Activated T-cell treated with anti-CD3 and anti-CD28 coated beads, Interleukin-2, amount 50 U/mL, for 72 hours (primary cell): ENCODE results near the gene LIG1. TPM values are rescaled to one million over a fixed set of nuclear protein-coding genes. Genes with fewer than 3 reads are reported as not detected.

Experiments
- ATAC-seq, 2 donors: fragments of 150-1000 bp; cut with Tn5 transposase; replicated peaks in 1 of 2; 2 replicates each; pipeline ENCODE4 v1.10.0; 2021; ENCODE audit warnings: moderate library complexity in 2 of 2, mild to moderate bottlenecking in 1 of 2
- DNase-seq, 2 donors: peaks; one replicate each; pipeline ENCODE4 v3.0.0; 2021 to 2022; ENCODE audit warnings: mixed read lengths in 1 of 2
- H3K27ac Mint-ChIP-seq: one replicate; pipeline ENCODE4 v1.8.0; 2022; ENCODE audit warnings: mild to moderate bottlenecking, moderate library complexity, mixed read lengths
- H3K27me3 Mint-ChIP-seq: one replicate; pipeline ENCODE4 v1.8.0; 2022; ENCODE audit warnings: low read depth, mixed read lengths
- H3K36me3 Mint-ChIP-seq, 2 donors: one replicate each; pipeline ENCODE4 v1.8.0; 2022; ENCODE audit warnings: mixed read lengths in 2 of 2, mild to moderate bottlenecking in 1 of 2; ENCODE audit not compliant: insufficient read depth in 2 of 2
- H3K4me1 Mint-ChIP-seq: one replicate; pipeline ENCODE4 v1.8.0; 2022; ENCODE audit warnings: low read depth, mixed read lengths
- H3K4me3 Mint-ChIP-seq, 2 donors: one replicate each; pipeline ENCODE4 v1.8.0; 2022; ENCODE audit warnings: mild to moderate bottlenecking in 2 of 2, mixed read lengths in 2 of 2, moderate library complexity in 2 of 2
- H3K9me3 Mint-ChIP-seq, 2 donors: one replicate each; pipeline ENCODE4 v1.8.0; 2022; ENCODE audit warnings: mixed read lengths in 2 of 2
- total RNA-seq, 2 donors: library from RNA; stranded (reverse); gene quantifications; one replicate each; pipeline ENCODE4 v1.2.3, GENCODE V29; 2022

Gene LIG1
- total RNA-seq, 2 donors from 2014 or later: 156 to 212 TPM

DNA sequence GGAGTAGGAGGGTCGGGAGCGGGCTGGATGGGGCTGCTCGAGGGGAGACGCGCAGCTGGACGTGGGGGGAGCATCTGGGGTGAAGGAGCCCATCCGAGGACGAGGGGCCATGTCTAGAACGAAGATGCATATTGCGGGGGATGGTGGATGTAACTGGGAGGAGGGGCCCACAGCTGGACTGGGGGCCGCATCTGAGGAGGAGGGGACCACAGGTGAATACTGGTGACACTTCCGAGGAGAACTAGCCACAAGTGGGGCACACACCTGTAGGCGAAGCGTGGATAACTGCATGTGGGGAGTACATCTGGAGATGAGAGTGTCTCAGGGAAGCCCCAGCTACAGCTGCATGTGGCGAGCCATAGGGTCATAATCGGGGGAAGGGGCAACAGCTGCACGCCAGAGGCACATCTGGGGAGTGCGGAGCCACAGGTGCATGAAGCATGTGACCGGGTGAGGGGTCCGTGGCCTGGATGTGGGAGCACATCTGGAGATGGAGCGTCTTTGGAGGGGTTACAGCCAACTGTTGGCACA, 738 bp upstream of the LIG1 start:
- Mint-ChIP-seq H3K27me3 (no peaks in the 10 kb centered on the region), H3K4me3 (peak overlapping the region; percentile 86 to 97), H3K36me3 (peaks cover 5 to 15% of the 10 kb centered on the region in 2 donors), H3K9me3 (no peaks in the 10 kb centered on the region), H3K27ac (peak overlapping the region; percentile 73), H3K4me1 (peaks cover 53% of the 10 kb centered on the region)
- DNase-seq (no peak), ATAC-seq (no peak)

- peaks cover 40% of the 10 kb centered on the region for H3K4me1 Mint-ChIP-seq
- H3K27ac Mint-ChIP-seq: peak overlapping the region; percentile 94
- DNase-seq (peak; percentile 87 to 92), ATAC-seq (peak; percentile 20 to 25)
- no peaks in the 10 kb centered on the region for H3K27me3 Mint-ChIP-seq
- peaks cover 4 to 13% of the 10 kb centered on the region in 2 donors for H3K36me3 Mint-ChIP-seq
- peak overlapping the region; percentile 86 to 97 for H3K4me3 Mint-ChIP-seq
- H3K9me3 Mint-ChIP-seq: no peaks in the 10 kb centered on the region
Observed at GRCh38 chr19:48169578-48169938, 586 bp downstream of the LIG1 start.

DNA sequence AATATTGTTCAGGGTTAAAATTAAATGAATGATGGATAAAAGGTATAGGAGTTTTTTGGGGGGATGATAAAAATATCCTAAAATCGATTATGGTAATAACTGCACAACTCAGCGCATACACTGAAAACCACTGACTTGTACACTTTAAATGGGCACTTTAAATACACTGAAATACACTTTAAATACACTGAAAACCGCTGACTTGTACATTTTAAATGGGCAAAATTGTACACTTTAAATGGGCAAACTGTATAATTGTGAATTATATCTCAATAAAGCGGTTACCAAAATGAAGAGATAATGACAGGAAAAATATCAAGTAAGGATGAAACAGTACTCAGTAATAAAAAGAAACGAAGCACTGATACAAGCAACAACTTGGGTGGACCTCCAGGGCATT, 1.5 kb downstream of the LIG1 start:
- DNase-seq (no peak), ATAC-seq (no peak)
- no peaks in the 10 kb centered on the region for H3K9me3 Mint-ChIP-seq
- H3K27me3 Mint-ChIP-seq: no peaks in the 10 kb centered on the region
- H3K36me3 Mint-ChIP-seq: peaks cover 2 to 15% of the 10 kb centered on the region in 2 donors
- peaks cover 39% of the 10 kb centered on the region for H3K4me1 Mint-ChIP-seq
- peak overlapping the region; percentile 81 for H3K27ac Mint-ChIP-seq
- peak overlapping the region in 1 of 2 donors; percentile 86 for H3K4me3 Mint-ChIP-seq

- H3K4me3 Mint-ChIP-seq: no peak overlapping the region
- H3K4me1 Mint-ChIP-seq: no peaks in the 10 kb centered on the region
- peaks cover 8 to 37% of the 10 kb centered on the region in 2 donors for H3K36me3 Mint-ChIP-seq
- no peaks in the 10 kb centered on the region for H3K27me3 Mint-ChIP-seq
- DNase-seq: no peak
- H3K9me3 Mint-ChIP-seq: no peaks in the 10 kb centered on the region
- ATAC-seq: no peak
- no peak overlapping the region for H3K27ac Mint-ChIP-seq
Observed at GRCh38 chr19:48158210-48158790, 11.8 kb downstream of the LIG1 start.

GRCh38 chr19:48154003-48154402, 16.1 kb downstream of the LIG1 start:
- DNase-seq (no peak), ATAC-seq (peak in 1 of 2 donors; percentile 25)
- H3K27me3 Mint-ChIP-seq: no peaks in the 10 kb centered on the region
- H3K9me3 Mint-ChIP-seq: no peaks in the 10 kb centered on the region
- H3K27ac Mint-ChIP-seq: no peak overlapping the region
- H3K4me3 Mint-ChIP-seq: no peak overlapping the region
- peaks cover 7 to 26% of the 10 kb centered on the region in 2 donors for H3K36me3 Mint-ChIP-seq
- H3K4me1 Mint-ChIP-seq: no peaks in the 10 kb centered on the region

GRCh38 chr19:48152551-48152950, 17.6 kb downstream of the LIG1 start:
- H3K36me3 Mint-ChIP-seq: peaks cover 7 to 24% of the 10 kb centered on the region in 2 donors
- H3K27ac Mint-ChIP-seq: no peak overlapping the region
- H3K9me3 Mint-ChIP-seq: no peaks in the 10 kb centered on the region
- H3K27me3 Mint-ChIP-seq: no peaks in the 10 kb centered on the region
- H3K4me1 Mint-ChIP-seq: no peaks in the 10 kb centered on the region
- no peak for ATAC-seq
- no peak overlapping the region for H3K4me3 Mint-ChIP-seq
- peak; percentile 48 to 63 for DNase-seq

DNA sequence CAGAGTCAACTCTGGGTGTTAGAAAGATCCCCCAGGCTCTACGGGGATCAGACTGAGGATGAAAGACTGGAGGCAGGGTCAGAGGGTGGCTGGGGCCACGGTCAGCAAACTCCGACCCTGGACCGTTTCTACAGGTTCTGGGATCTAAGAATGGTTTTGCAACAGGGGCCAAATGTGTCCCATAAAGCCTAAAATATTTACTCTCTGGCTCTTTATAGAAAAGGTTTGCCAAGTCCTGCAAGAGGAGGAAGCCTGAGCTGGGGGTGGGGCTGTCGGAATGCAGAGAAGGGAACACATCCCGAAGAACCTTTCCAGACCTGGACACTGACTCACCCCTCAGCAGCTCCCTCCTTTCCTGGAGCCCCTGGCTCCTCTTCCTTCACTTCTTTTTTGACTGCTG, 20.7 kb downstream of the LIG1 start:
- no peak overlapping the region for H3K27ac Mint-ChIP-seq
- H3K9me3 Mint-ChIP-seq: no peaks in the 10 kb centered on the region
- H3K27me3 Mint-ChIP-seq: no peaks in the 10 kb centered on the region
- DNase-seq (no peak), ATAC-seq (no peak)
- H3K4me1 Mint-ChIP-seq: no peaks in the 10 kb centered on the region
- no peak overlapping the region for H3K4me3 Mint-ChIP-seq
- peaks cover 7 to 34% of the 10 kb centered on the region in 2 donors for H3K36me3 Mint-ChIP-seq

- Mint-ChIP-seq H3K9me3 (no peaks in the 10 kb centered on the region), H3K4me3 (no peak overlapping the region), H3K27ac (no peak overlapping the region), H3K36me3 (peaks cover 7 to 34% of the 10 kb centered on the region in 2 donors), H3K4me1 (no peaks in the 10 kb centered on the region), H3K27me3 (no peaks in the 10 kb centered on the region)
- ATAC-seq (no peak), DNase-seq (no peak)
Observed at GRCh38 chr19:48148576-48148975, 21.6 kb downstream of the LIG1 start.

- no peak for ATAC-seq
- H3K36me3 Mint-ChIP-seq: peaks cover 7 to 35% of the 10 kb centered on the region in 2 donors
- no peaks in the 10 kb centered on the region for H3K4me1 Mint-ChIP-seq
- H3K4me3 Mint-ChIP-seq: no peak overlapping the region
- no peaks in the 10 kb centered on the region for H3K27me3 Mint-ChIP-seq
- no peak overlapping the region for H3K27ac Mint-ChIP-seq
- no peaks in the 10 kb centered on the region for H3K9me3 Mint-ChIP-seq
- DNase-seq: no peak
Observed at GRCh38 chr19:48147597-48148175, 22.5 kb downstream of the LIG1 start.

DNA sequence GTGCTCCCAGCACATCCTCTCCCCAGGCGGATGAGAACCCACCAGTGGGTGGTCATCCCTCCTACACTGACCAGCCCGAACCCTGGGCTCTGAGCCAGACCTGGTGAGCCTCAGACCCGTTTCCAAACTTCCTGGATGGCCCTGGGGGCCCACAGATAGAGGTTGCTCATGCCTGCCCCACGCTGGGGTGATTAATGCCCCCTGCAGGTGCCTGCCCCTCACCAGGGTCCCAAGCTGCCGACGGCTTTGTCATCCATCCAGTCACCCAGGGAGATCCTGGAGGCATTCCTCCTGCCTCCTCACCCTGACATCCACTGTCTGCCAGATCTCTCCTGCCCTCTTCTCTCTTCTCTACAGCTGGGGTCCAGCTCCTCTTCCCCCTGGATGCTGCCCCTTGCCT, 31.1 kb downstream of the LIG1 start:
- no peaks in the 10 kb centered on the region for H3K9me3 Mint-ChIP-seq
- H3K4me3 Mint-ChIP-seq: no peak overlapping the region
- no peaks in the 10 kb centered on the region for H3K4me1 Mint-ChIP-seq
- H3K36me3 Mint-ChIP-seq: peaks cover 6 to 23% of the 10 kb centered on the region in 2 donors
- no peak for DNase-seq
- no peak overlapping the region for H3K27ac Mint-ChIP-seq
- ATAC-seq: no peak
- H3K27me3 Mint-ChIP-seq: no peaks in the 10 kb centered on the region

- Mint-ChIP-seq H3K36me3 (peaks cover 4 to 20% of the 10 kb centered on the region in 2 donors), H3K4me1 (no peaks in the 10 kb centered on the region), H3K27me3 (no peaks in the 10 kb centered on the region), H3K27ac (no peak overlapping the region), H3K9me3 (no peaks in the 10 kb centered on the region), H3K4me3 (no peak overlapping the region)
- no peak for ATAC-seq
- no peak for DNase-seq
Observed at GRCh38 chr19:48137411-48137810, 32.7 kb downstream of the LIG1 start.

- H3K4me1 Mint-ChIP-seq: no peaks in the 10 kb centered on the region
- peaks cover 4 to 22% of the 10 kb centered on the region in 2 donors for H3K36me3 Mint-ChIP-seq
- H3K9me3 Mint-ChIP-seq: no peaks in the 10 kb centered on the region
- H3K4me3 Mint-ChIP-seq: no peak overlapping the region
- DNase-seq (no peak), ATAC-seq (no peak)
- no peaks in the 10 kb centered on the region for H3K27me3 Mint-ChIP-seq
- H3K27ac Mint-ChIP-seq: no peak overlapping the region
Observed at GRCh38 chr19:48136547-48136946, 33.6 kb downstream of the LIG1 start.

- DNase-seq (peak in 1 of 2 donors; percentile 19), ATAC-seq (no peak)
- Mint-ChIP-seq H3K27me3 (no peaks in the 10 kb centered on the region), H3K27ac (no peak overlapping the region), H3K4me3 (no peak overlapping the region), H3K4me1 (no peaks in the 10 kb centered on the region), H3K36me3 (peaks cover 7 to 27% of the 10 kb centered on the region in 2 donors), H3K9me3 (no peaks in the 10 kb centered on the region)
Observed at GRCh38 chr19:48135411-48135810, 34.7 kb downstream of the LIG1 start.

DNA sequence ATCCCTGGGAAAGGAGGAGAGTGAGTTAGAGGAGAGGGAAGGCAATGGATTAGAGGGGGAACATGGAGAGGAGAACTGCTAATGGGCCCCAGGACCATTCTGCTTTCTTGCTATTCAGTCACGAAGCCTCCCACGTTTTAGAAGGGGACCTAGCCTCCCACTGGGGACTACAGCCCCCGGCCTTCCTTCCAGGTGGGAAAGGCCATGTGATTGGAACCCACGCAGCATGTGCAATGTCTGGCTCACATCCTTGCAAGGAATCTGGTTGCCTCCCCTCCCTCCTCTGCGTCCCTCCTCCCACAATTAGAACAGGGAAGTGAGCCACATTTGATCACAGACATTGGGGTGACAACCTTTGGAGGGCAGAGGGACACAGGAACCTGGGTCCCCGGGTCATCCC, 37.0 kb downstream of the LIG1 start:
- Mint-ChIP-seq H3K9me3 (no peaks in the 10 kb centered on the region), H3K27me3 (no peaks in the 10 kb centered on the region), H3K27ac (no peak overlapping the region), H3K36me3 (peaks cover 8 to 26% of the 10 kb centered on the region in 2 donors), H3K4me1 (no peaks in the 10 kb centered on the region), H3K4me3 (no peak overlapping the region)
- DNase-seq (no peak), ATAC-seq (no peak)
